Neural progenitor cell (in vitro differentiated cells): ENCODE data around the gene SLC9A4.

Source experiments
- CTCF ChIP-seq: fragments of 200-600 bp; sonication (generic); IDR thresholded peaks from 2 replicates; pipeline ENCODE4 v1.5.1; 2017; ENCODE audit warnings: antibody characterized with exemption, mild to moderate bottlenecking
- EZH2 ChIP-seq: fragments of 200-600 bp; sonication (generic); IDR thresholded peaks from 2 replicates; pipeline ENCODE4 v1.6.1; 2017; ENCODE audit warnings: antibody characterized with exemption, mild to moderate bottlenecking, moderate library complexity
- EZH2phosphoT487 ChIP-seq: fragments of 200-600 bp; sonication (generic); IDR thresholded peaks from 2 replicates; pipeline ENCODE4 v1.6.1; 2017; ENCODE audit warnings: antibody characterized with exemption

DNA sequence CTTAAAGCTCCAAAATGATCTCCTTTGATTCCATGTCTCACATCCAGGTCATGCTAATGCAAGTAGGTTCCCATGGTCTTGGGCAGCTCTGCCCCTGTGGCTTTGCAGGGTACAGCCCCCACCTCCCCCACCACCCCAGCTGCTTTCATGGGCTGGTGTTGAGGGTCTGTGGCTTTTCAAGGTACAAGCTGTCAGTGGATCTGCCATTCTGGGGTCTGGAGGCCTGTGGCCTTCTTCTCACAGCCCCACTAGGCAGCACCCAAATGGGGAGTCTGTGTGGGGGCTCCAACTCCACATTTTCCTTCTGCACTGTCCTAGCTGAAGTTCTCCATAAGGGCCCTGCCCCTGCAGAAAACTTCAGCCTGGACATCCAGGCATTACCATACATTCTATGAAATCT, 19.0 kb downstream of the SLC9A4 start:
- TF ChIP-seq EZH2 (no peak), CTCF (no peak), EZH2phosphoT487 (no peak)
